GM19324 (cell line): ENCODE results near the gene TSPAN17.
A peak's percentile ranks its signal among the peaks of the same experiment; 100 is the strongest.

ENCODE experiments used
- ATAC-seq: cut with Tn5 transposase; IDR thresholded peaks from one replicate; pipeline ENCODE4 v1.9.1; 2021; ENCODE audit warnings: mild to moderate bottlenecking, moderate library complexity; ENCODE audit not compliant: unreplicated experiment, low FRiP score

The TSPAN17 gene

GRCh38 chr5:176658817-176659511, 11.7 kb downstream of the TSPAN17 start:
- ATAC-seq: no peak

GRCh38 chr5:176659512-176659839, 12.2 kb downstream of the TSPAN17 start:
- ATAC-seq: no peak

GRCh38 chr5:176659860-176660461, 12.7 kb downstream of the TSPAN17 start:
- ATAC-seq: no peak

- ATAC-seq: peak; percentile 5
Measured at GRCh38 chr5:176660530-176660859, 13.2 kb downstream of the TSPAN17 start.

GRCh38 chr5:176660860-176661641, 13.8 kb downstream of the TSPAN17 start:
- ATAC-seq: peak; percentile 46

GRCh38 chr5:176661676-176662075, 14.4 kb downstream of the TSPAN17 start:
- ATAC-seq: no peak

GRCh38 chr5:176662371-176663333, 15.4 kb downstream of the TSPAN17 start:
- no peak for ATAC-seq

- no peak for ATAC-seq
Measured at GRCh38 chr5:176663566-176663965, 16.3 kb downstream of the TSPAN17 start.

- ATAC-seq: no peak
Measured at GRCh38 chr5:176664479-176664878, 17.2 kb downstream of the TSPAN17 start.

GRCh38 chr5:176664886-176665285, 17.6 kb downstream of the TSPAN17 start:
- ATAC-seq: no peak

- ATAC-seq: no peak
Measured at GRCh38 chr5:176665517-176665916, 18.2 kb downstream of the TSPAN17 start.

- no peak for ATAC-seq
Measured at GRCh38 chr5:176667637-176668036, 20.4 kb downstream of the TSPAN17 start.

GRCh38 chr5:176670449-176670848, 23.2 kb downstream of the TSPAN17 start:
- no peak for ATAC-seq

GRCh38 chr5:176671399-176671798, 24.1 kb downstream of the TSPAN17 start:
- no peak for ATAC-seq

GRCh38 chr5:176671890-176672747, 24.8 kb downstream of the TSPAN17 start:
- ATAC-seq: no peak

GRCh38 chr5:176673651-176674583, 26.6 kb downstream of the TSPAN17 start:
- no peak for ATAC-seq

GRCh38 chr5:176674799-176675198, 27.5 kb downstream of the TSPAN17 start:
- no peak for ATAC-seq

GRCh38 chr5:176675676-176676360, 28.5 kb downstream of the TSPAN17 start:
- no peak for ATAC-seq
